Fibroblast of pulmonary artery (primary cell): ENCODE results near the gene RANGAP1.

Source experiments
- DNase-seq: peaks from one replicate; pipeline ENCODE4 v3.0.0-alpha.2; 2010; ENCODE audit warnings: low read depth
- H3K4me3 ChIP-seq: replicated peaks from 2 replicates; pipeline ENCODE4 v1.5.1; 2011; ENCODE audit warnings: low read depth, mild to moderate bottlenecking, control low read depth, low read length, moderate library complexity
- TF ChIP-seq, protein P1 (sequence below): IDR thresholded peaks from 2 replicates; pipeline ENCODE4 v1.5.1; 2011; ENCODE audit warnings: mild to moderate bottlenecking, control low read depth, low read length, inconsistent platforms; ENCODE audit errors: missing control alignments

The RANGAP1 gene

DNA sequence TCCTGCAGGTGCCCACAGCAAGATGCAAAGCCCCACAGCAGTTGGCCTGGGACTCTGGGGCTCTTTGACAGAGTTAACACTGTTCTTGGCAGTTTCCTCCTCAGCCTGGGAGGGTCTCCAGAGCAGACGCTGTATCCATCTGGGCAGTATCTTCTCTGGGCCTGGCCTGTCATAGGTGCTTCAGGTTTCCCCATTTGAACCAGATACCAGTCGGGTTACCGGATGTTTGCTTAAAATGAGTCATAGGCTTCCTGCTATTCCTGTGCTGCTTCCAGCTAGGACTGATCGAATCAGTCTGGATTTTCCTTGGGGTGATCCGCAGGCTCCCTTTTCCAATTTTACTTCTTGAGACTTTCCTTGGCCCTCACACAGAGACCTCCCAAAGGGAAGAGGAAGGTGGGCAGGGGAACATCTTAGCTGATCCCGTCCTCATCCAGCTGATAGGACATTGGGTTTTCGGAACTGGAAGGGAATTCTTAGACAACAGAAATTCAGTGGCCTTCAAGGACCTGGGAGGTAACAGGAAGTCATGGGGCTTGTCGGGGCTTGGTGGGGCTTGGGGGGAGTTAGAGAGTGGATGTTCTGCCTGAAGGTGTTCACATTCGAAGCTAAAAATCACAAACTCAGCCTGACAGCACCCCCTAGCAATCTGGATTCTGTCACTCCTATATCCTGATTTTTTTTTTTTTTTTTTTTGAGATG lies 2.4 kb upstream of the RANGAP1 start:
- TF ChIP-seq, protein P1, sequence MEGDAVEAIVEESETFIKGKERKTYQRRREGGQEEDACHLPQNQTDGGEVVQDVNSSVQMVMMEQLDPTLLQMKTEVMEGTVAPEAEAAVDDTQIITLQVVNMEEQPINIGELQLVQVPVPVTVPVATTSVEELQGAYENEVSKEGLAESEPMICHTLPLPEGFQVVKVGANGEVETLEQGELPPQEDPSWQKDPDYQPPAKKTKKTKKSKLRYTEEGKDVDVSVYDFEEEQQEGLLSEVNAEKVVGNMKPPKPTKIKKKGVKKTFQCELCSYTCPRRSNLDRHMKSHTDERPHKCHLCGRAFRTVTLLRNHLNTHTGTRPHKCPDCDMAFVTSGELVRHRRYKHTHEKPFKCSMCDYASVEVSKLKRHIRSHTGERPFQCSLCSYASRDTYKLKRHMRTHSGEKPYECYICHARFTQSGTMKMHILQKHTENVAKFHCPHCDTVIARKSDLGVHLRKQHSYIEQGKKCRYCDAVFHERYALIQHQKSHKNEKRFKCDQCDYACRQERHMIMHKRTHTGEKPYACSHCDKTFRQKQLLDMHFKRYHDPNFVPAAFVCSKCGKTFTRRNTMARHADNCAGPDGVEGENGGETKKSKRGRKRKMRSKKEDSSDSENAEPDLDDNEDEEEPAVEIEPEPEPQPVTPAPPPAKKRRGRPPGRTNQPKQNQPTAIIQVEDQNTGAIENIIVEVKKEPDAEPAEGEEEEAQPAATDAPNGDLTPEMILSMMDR: no peak
- peak; percentile 71 for DNase-seq
- H3K4me3 ChIP-seq: no peak overlapping the region

DNA sequence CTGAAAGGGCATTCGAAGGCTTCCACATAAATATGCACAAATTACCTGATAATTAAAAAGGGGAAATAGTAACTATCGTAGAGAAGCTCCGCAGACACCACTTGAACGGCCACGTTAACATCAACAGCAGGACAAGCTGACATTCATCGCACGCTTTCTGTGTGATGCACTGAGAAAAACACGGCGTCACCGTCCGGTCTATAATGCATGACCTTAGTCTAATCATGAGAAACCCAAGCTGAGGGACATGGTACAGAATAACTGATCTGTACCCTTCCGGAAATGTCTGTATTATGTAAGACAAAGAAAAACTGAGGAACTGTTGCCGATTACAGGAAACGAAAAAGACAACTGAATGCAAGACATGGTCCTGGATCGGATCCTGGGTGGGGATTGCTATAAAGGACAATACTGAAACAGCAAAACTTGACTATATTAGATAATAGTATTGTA lies 678 bp upstream of the RANGAP1 start:
- peak; percentile 45 for DNase-seq
- peak overlapping the region; percentile 65 for H3K4me3 ChIP-seq
- TF ChIP-seq, protein P1: no peak

DNA sequence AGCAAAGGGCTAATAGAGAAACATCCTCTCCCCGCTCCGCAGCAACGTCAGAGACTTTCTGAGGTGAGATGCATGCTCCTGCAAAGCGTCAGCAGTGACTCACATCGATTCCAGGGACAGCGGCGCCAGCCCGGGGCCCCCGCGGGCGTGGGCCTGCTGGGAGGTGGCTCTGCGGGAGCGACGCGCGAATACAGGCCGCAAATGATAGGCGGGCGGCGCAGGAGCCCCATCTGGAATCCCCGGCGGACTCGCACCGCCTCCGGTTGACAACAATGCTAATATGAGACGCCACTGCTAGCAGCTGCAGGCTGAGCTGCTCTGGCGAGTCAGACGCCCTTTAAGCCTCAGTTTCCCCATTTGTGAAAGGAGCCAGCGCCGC lies 557 bp downstream of the RANGAP1 start:
- TF ChIP-seq, protein P1: no peak
- peak; percentile 84 for DNase-seq
- H3K4me3 ChIP-seq: peak overlapping the region; percentile 84

DNA sequence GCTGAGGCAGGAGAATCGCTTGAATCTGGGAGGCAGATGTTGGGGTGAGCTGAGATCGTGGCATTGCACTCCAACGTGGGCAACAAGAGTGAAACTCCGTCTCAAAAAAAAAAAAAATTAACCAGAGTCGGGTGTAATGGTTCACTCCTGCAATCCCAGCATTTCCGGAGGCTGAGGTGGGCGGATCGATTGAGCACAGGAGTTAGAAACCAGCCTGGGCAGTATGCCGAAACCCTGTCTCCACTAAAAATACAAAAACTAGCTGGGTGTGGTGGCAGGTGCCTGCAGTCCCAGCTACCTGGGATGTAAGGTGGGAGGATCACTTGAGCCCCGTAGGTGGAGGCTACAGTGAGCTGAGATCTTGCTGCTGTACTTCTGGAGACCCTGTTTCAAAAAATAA lies 1.5 kb downstream of the RANGAP1 start:
- no peak overlapping the region for H3K4me3 ChIP-seq

DNA sequence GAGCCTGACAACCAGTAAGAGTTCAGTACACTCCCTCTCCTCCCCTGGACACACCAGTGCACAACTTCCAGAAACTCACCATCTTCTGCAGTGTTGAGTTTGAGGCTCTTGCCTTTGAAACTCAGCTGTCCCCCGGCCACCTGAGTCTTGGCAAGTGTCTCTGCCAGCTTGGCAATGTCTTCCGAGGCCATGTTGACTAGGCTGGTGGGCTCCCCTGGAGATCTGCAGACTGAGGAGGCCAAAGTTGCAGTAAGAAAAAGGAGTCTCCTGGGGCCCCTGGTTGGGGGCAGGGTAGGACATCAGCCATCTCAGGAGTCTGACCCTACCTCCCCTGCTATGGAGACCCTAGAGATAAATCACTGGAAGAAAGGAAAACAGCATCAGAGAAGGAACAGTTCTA lies 5.1 kb downstream of the RANGAP1 start:
- H3K4me3 ChIP-seq: no peak overlapping the region
- DNase-seq: no peak
- TF ChIP-seq, protein P1: no peak

More for the DNA sequence above, 1.5 kb downstream of the RANGAP1 start:
- no peak for DNase-seq
- TF ChIP-seq, protein P1: no peak

DNA sequence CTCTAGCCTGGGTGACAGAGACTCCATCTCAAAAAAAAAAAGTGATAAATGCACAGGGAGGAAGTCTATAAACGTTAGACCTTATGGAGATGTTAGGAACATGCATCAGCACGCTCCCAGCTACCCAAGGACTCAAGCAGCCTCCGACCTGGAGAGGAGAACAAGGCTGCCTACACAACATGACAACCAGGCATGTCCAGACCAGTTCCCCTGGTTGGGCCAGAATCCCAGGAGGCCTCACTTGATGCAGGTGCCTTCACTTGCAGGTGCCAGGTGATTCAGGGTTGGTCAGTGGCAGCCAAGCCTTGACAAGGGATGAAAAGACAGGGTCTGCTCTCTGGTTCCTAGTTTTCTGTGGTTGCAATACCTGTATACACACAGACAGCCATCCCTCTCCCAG lies 5.9 kb downstream of the RANGAP1 start:
- DNase-seq: no peak
- TF ChIP-seq, protein P1: no peak
- H3K4me3 ChIP-seq: no peak overlapping the region

DNA sequence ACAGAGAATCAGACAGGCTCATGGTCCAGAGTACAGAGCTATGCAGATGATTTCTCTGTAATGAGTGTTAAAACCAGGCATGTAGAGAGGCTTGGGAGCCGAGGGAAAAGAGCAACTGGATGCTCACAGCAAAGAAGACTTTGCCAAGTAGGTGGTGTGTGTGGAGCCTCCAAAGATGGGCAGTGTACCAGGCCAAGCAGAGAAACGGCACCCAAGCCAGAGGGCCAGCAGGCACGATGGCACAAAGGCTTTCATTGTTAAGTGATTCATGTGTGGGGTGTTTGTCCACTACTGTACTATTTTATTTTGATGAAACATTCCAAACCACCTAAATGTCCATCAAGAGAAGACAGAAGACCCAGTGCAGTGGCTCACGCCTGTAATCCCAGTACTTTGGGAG lies 11.1 kb downstream of the RANGAP1 start:
- no peak for DNase-seq
- TF ChIP-seq, protein P1: no peak
- H3K4me3 ChIP-seq: no peak overlapping the region
